ENCODE measurements around the gene SCAP.

The SCAP gene

GRCh38 chr3:47431225-47431624 lies 44.5 kb downstream of the SCAP start:
- in situ Hi-C loops (cut with HindIII; ENCODE audit: low sequenced_read_pairs): no loop called here
- no peak for TF ChIP-seq CTCF (IDR thresholded peaks at IDR 0.05; ENCODE audit: low read depth, low read length, missing control alignments)
- DNase-seq (ENCODE audit: low read depth): no peak
- no peak overlapping the region for H3K4me3 ChIP-seq (ENCODE audit: low read depth, low read length)

- H3K4me3 ChIP-seq (ENCODE audit: low read depth, low read length): no peak overlapping the region
- in situ Hi-C loops (cut with HindIII; ENCODE audit: low sequenced_read_pairs): no loop called here
- no peak for DNase-seq (ENCODE audit: low read depth)
- no peak for TF ChIP-seq CTCF (IDR thresholded peaks at IDR 0.05; ENCODE audit: low read depth, low read length, missing control alignments)
Observed at GRCh38 chr3:47430606-47431005, 45.1 kb downstream of the SCAP start.

GRCh38 chr3:47429476-47430270 lies 46.1 kb downstream of the SCAP start:
- H3K4me3 ChIP-seq (ENCODE audit: low read depth, low read length): no peak overlapping the region
- no peak for TF ChIP-seq CTCF (IDR thresholded peaks at IDR 0.05; ENCODE audit: low read depth, low read length, missing control alignments)
- in situ Hi-C loops (cut with HindIII; ENCODE audit: low sequenced_read_pairs): no loop called here
- DNase-seq (ENCODE audit: low read depth): no peak

GRCh38 chr3:47428662-47429061 lies 47.1 kb downstream of the SCAP start:
- no peak for DNase-seq (ENCODE audit: low read depth)
- no peak overlapping the region for H3K4me3 ChIP-seq (ENCODE audit: low read depth, low read length)
- in situ Hi-C loops (cut with HindIII; ENCODE audit: low sequenced_read_pairs): no loop called here
- TF ChIP-seq CTCF (IDR thresholded peaks at IDR 0.05; ENCODE audit: low read depth, low read length, missing control alignments): no peak

GRCh38 chr3:47427866-47428265 lies 47.9 kb downstream of the SCAP start:
- H3K4me3 ChIP-seq (ENCODE audit: low read depth, low read length): no peak overlapping the region
- DNase-seq (ENCODE audit: low read depth): no peak
- in situ Hi-C loops (cut with HindIII; ENCODE audit: low sequenced_read_pairs): no loop called here
- no peak for TF ChIP-seq CTCF (IDR thresholded peaks at IDR 0.05; ENCODE audit: low read depth, low read length, missing control alignments)

- TF ChIP-seq CTCF (IDR thresholded peaks at IDR 0.05; ENCODE audit: low read depth, low read length, missing control alignments): no peak
- in situ Hi-C loops (cut with HindIII; ENCODE audit: low sequenced_read_pairs): no loop called here
- DNase-seq (ENCODE audit: low read depth): no peak
- H3K4me3 ChIP-seq (ENCODE audit: low read depth, low read length): no peak overlapping the region
Observed at GRCh38 chr3:47425959-47426358, 49.8 kb downstream of the SCAP start.
